Lung (tissue), 12 donors: ENCODE measurements around the gene DUSP28. TPM values are rescaled to one million over a fixed set of nuclear protein-coding genes. Genes with fewer than 3 reads are reported as not detected.

Experiments
- ATAC-seq: fragments of 200-7000 bp; cut with Tn5 transposase; one replicate; pipeline ENCODE4 v1.9.1; 2020; ENCODE audit warnings: moderate number of reproducible peaks; ENCODE audit not compliant: insufficient read depth, low FRiP score
- DNase-seq, 3 donors: peaks; one replicate each; pipeline ENCODE4 v3.0.0-alpha.2; 2013 to 2017
- H3K27ac ChIP-seq, 2 donors: one replicate each; pipeline ENCODE4 v1.5.1; 2013; ENCODE audit warnings: mild to moderate bottlenecking in 2 of 2, moderate library complexity in 2 of 2, control low read depth in 1 of 2, inconsistent platforms in 1 of 2, low read depth in 1 of 2, low read length in 1 of 2
- H3K27me3 ChIP-seq, 3 donors: one replicate each; pipeline ENCODE4 v1.5.1; 2013; ENCODE audit warnings: low read length in 2 of 3; ENCODE audit not compliant: control insufficient read depth in 3 of 3, insufficient read depth in 3 of 3
- H3K36me3 ChIP-seq, 4 donors: one replicate each; pipeline ENCODE4 v1.5.1; 2013; ENCODE audit warnings: low read length in 4 of 4, mild to moderate bottlenecking in 1 of 4, moderate library complexity in 1 of 4; ENCODE audit not compliant: control insufficient read depth in 4 of 4, insufficient read depth in 4 of 4
- H3K4me1 ChIP-seq, 5 donors: one replicate each; pipeline ENCODE4 v1.5.1; 2013; ENCODE audit warnings: low read length in 5 of 5, mild to moderate bottlenecking in 2 of 5, moderate library complexity in 1 of 5; ENCODE audit not compliant: control insufficient read depth in 5 of 5, insufficient read depth in 5 of 5
- H3K4me3 ChIP-seq: one replicate; pipeline ENCODE4 v1.5.1; 2013; ENCODE audit warnings: mild to moderate bottlenecking, control low read depth, moderate library complexity
- H3K9ac ChIP-seq, 2 donors: one replicate each; pipeline ENCODE4 v1.5.1; 2013; ENCODE audit warnings: low read length in 2 of 2, control low read depth in 1 of 2; ENCODE audit not compliant: insufficient read depth in 1 of 2
- H3K9me3 ChIP-seq, 4 donors: one replicate each; pipeline ENCODE4 v1.5.1; 2013; ENCODE audit warnings: low read length in 3 of 4, mild to moderate bottlenecking in 1 of 4, moderate library complexity in 1 of 4; ENCODE audit not compliant: control insufficient read depth in 4 of 4, insufficient read depth in 3 of 4
- CTCF ChIP-seq: IDR thresholded peaks from 2 replicates; pipeline ENCODE4 v1.5.1; 2012; ENCODE audit warnings: mild to moderate bottlenecking; ENCODE audit errors: control extremely low read depth, extremely low read depth
- WGBS, 2 donors: extraction: QIAGEN DNeasy Blood & Tissue Kit; methylation state at CpG; one replicate each; pipeline ENCODE4 v1.1.7; 2013; 5-methylcytosine and 5-hydroxymethylcytosine counted together
- polyA plus RNA-seq, 2 donors: library from polyadenylated mRNA; stranded (reverse); fragments of 200-250 nt; gene quantifications; one replicate each; pipeline ENCODE4 v1.2.1, GENCODE V29; 2013
- total RNA-seq, 2 donors: library from RNA; depleted of rRNA in 1 of 2; stranded (reverse); fragments of >200 nt in 1 of 2; gene quantifications; one replicate each; pipeline ENCODE4 v1.2.1, GENCODE V29; 2014 to 2021
- donor health status: control.
- donor health status: control.
- donor health status: Bipolar disorder and iron deficiency.
- donor health status: healthy.
- donor health status: DM: yes; HTN: yes; CAD: no.

Gene DUSP28
- total and polyA plus RNA-seq, 4 donors = 2.8 to 7.7 (median 5.2) TPM

GRCh38 chr2:240579071-240579762 is 19.1 kb downstream of the DUSP28 start:
- Histone ChIP-seq H3K27me3 (no peaks in the 10 kb centered on the region), H3K36me3 (peaks cover 0 to 50% (median 2%) of the 10 kb centered on the region in 4 donors), H3K4me1 (peaks cover 0 to 17% (median 0%) of the 10 kb centered on the region in 5 donors), H3K9me3 (no peaks in the 10 kb centered on the region), H3K9ac (no peak overlapping the region), H3K4me3 (no peak overlapping the region), H3K27ac (peak overlapping the region in 1 of 2 donors; percentile 95)
- DNase-seq (no peak), ATAC-seq (no peak)
- 83 to 88% methylated on average over 11 to 12 of the region's 12 CpGs for WGBS, 2 donors
- no peak for TF ChIP-seq CTCF

- no peaks in the 10 kb centered on the region for H3K9me3 ChIP-seq
- peak; percentile 17 for TF ChIP-seq CTCF
Measured at GRCh38 chr2:240579771-240580614, 19.8 kb downstream of the DUSP28 start.

GRCh38 chr2:240581811-240582210 is 21.7 kb downstream of the DUSP28 start:
- H3K9ac ChIP-seq = no peak overlapping the region
- no peak for ATAC-seq
- H3K27me3 ChIP-seq = no peaks in the 10 kb centered on the region
- H3K4me3 ChIP-seq = no peak overlapping the region
- TF ChIP-seq CTCF = no peak
- DNase-seq = no peak
- H3K9me3 ChIP-seq = no peaks in the 10 kb centered on the region
- 97 to 100% methylated on average over 5 of the region's 5 CpGs for WGBS, 2 donors
- no peak overlapping the region for H3K27ac ChIP-seq
- H3K4me1 ChIP-seq = peaks cover 0 to 31% (median 8%) of the 10 kb centered on the region in 5 donors
- H3K36me3 ChIP-seq = peaks cover 0 to 25% (median 3%) of the 10 kb centered on the region in 4 donors

More at GRCh38 chr2:240579771-240580614, 19.8 kb downstream of the DUSP28 start:
- Histone ChIP-seq H3K4me1 (peaks cover 0 to 24% (median 2%) of the 10 kb centered on the region in 5 donors), H3K27ac (peak overlapping the region; percentile 63 to 95), H3K9ac (no peak overlapping the region), H3K36me3 (peaks cover 0 to 42% (median 2%) of the 10 kb centered on the region in 4 donors), H3K27me3 (no peaks in the 10 kb centered on the region), H3K4me3 (no peak overlapping the region)
- ATAC-seq = peak; percentile 64
- no peak for DNase-seq
- WGBS, 2 donors = 36 to 44% methylated on average over 27 of the region's 27 CpGs
